Activated CD4-positive, CD25-positive, alpha-beta regulatory T cell treated with anti-CD3 and anti-CD28 coated beads, Interleukin-2, amount 50 U/mL, for 72 hours (primary cell): ENCODE results near the gene POC1B.
A peak's percentile ranks its signal among the peaks of the same experiment; 100 is the strongest.

Source experiments
- DNase-seq: peaks from one replicate; pipeline ENCODE4 v3.0.0; 2021

POC1B gene

DNA sequence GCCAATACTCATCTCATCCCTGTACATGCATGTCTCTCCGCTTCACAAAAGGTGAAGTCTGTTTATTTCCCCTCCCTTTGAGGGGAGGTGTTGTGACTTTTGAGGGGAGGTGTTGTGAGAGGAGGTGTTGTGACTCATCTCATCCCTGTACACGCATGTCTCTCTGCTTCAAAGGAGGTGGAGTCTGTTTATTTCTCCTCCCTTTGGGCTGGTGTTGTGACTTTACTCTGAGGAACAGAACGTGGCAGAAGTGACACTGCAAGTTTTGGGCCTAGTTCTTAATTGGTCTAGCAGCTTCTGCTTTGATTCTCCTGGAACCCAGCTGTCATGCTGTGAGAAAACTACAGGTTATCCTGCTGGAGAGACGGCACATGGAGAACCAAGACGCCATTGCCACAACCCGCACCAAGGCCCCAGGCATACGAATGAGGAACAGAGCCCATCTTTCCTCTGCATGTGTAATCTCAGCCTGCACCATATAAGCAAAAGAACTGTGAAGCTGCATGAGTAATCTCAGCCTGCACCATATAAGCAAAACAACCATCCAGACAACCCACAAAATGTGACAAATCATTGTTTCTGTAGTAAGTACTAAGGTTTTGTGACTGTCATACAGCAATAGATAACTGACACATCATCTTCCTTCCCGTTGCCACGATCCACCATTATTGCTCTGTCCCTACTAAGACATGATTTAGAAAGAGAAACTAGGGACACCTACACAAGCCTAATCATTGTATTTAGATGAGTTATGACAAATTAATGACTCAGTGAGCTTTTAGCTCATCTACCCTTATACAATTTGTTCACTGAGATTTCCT lies 31.2 kb downstream of the POC1B start:
- DNase-seq: peak; percentile 50

DNA sequence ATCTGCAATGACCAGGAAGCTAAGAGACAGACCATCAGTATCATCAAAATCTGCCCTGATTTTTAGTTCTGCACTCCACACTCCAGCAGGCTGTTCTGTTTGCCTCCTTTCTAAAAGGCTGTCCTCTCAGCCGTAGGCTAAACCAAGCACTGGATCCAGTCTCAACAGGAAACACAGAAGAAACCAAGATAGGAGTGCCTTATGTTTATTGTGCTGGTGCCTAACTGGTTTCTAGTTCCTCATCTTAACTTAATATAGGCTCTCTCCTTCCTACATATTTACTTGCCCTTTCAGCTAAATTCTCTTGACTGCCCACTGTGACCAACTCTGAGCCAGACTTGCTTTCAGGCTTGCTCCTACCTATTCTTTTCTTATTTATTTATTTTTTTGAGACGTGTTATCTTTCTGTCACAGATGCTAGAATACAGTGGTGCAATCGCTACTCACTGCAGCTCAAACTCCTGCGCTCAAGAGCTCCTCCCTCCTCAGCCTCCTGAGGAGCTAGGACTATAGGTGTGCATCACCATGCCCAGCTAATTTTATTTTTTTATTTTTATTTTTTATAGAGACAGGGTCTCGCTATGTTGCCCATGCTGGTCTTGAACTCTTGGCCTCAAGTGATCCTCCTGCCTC lies 32.1 kb downstream of the POC1B start:
- DNase-seq: no peak

DNA sequence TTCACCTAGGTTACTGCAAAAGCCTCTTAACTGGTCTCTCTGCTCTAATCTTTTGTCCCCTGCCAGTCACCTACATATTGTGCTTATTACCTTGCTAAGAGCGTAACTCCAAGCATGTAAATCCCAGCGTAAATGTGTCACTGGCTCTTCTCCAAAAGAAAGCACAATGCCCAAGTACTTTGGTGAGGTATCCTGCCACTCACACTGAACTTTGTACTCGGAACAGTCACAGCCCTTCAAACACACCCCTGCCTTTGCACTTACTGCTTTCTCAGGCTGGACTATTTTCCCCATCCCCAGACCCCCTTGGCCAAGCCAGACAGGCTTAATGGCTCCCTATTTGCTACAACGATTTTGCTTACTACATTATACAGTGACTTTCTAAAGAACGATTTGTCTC lies 33.0 kb downstream of the POC1B start:
- no peak for DNase-seq

DNA sequence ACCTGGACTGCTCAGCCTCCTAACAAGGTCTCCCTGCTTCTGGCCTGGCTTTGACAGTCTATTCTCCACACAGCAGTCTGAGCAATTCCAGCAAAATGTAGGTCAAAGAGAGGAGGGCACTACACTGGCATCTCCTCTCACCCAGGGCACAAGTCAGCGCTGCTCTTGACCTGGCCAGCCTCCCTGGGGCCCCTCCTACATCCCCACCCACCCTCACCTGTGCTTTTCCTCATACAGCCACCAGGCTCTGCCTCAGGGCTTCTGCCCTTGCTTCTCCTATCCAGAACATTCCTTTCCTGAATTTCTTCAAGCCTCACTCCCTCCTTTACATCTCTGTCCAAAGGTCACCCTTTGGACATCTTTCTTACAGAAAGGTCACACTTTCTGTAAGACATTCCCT lies 34.9 kb downstream of the POC1B start:
- DNase-seq: no peak

DNA sequence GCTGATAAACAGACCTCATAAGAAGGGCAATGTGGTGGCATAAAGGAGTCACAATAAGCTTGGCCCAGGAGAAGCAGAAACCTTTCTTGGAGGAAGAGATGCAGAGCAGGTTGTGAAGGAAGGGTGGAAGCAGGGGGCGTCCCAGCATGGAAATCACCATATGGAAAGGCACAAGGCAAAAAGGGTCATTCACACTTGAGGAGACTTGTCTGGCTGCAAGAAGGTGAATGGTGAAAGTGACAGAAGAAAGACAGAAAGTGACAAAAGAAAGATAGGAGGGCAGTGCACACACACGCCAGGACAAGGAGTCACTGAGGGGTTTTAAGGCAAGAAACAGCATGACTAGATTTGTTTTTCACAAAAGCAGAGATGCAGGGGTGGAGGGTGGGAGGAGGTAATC lies 39.6 kb downstream of the POC1B start:
- DNase-seq: no peak

DNA sequence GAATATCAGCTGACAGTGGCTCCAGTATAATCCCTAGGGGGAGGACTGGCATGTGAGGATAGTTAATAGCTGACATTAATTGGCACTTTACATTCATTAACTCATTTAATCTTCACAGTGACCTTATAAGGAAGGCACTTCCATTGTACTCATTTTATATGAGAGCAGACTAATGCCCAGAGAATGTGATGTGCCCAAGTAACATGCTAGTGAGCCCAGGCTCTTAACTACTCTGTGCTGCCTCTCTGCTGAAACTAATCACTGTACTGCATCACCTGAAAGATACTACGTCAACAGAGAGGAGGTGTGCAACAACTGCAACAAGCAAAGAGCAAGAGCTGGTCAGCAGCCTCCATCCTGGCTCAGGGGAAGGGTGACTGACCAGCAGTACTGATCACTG lies 41.4 kb downstream of the POC1B start:
- no peak for DNase-seq

DNA sequence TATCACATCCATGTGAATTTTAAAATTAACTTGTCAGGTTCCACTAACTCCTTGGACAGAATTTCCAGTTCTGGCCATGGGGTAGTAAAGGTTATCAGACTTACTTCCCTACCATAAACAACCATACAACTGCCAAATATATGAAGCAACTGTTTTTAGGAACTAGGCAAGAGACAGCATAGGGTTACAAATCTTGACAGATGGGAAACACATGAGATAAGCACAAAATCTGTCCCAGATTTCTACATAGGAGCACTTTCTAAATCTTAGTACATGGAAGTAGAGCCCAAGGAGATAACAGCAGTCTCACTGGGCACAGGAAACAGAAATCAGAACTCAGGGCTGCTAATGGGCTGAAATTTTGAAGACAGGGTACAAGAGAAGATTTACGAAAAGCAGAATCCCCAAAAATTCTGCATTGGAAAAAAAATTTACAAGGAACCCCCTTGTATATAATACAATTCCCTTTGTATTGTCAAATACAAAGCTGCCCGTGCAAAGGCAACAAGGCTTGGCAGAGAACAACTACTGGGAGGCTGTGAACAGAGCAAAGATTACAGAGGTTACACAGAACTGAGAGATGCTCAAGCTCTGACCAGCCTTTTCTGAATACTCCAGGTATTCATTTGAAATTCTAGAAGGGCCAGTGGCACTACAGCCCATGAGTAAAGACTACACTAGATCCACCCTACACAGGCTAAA lies 44.5 kb downstream of the POC1B start:
- DNase-seq: no peak

DNA sequence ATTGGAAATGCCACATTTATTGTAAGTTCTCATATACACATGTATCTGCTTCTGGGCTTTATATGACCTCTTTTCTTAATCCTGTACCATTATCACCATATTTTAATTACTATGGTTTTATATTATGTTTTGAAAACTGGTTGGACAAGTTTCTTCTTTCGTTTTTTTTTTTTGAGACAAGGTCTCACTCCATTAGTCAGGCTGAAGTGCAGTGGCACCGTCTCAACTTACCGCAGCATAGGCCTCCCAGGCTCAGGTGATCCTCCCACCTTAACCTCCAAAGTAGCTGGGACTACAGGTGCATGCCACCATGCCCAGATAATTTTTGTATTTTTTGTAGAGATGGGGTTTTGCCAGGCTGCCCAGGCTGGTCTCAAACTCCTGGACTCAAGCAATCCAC lies 45.9 kb downstream of the POC1B start:
- no peak for DNase-seq

DNA sequence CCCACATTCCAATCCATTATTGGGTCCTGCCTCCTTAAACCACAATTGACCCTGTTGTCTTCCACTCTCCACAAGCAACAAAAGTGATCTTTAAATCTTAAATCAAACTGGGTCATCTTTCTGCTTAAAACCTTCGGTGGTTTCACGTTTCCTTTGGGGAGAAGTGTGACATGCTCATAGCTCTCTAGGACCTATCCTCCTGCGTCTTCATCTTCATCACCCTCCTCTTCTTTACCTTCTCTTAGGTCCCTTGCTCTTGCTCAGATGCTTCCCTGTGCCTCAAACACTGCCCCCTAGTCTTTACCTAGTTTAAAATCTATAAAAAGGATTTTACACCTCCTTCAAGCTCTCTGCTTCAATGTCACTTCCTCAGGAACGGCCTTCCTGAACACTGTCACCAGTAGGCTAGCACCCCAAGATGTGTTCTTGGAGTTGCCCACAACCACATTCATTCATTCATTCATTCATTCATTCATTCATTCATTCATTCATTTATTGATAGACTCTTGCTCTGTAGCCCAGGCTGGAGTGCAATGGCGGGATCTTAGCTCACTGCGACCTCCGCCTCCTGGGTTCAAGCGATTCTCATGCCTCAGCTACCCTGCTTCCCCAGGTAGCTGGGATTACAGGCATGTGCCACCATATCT lies 48.1 kb downstream of the POC1B start:
- DNase-seq: no peak

DNA sequence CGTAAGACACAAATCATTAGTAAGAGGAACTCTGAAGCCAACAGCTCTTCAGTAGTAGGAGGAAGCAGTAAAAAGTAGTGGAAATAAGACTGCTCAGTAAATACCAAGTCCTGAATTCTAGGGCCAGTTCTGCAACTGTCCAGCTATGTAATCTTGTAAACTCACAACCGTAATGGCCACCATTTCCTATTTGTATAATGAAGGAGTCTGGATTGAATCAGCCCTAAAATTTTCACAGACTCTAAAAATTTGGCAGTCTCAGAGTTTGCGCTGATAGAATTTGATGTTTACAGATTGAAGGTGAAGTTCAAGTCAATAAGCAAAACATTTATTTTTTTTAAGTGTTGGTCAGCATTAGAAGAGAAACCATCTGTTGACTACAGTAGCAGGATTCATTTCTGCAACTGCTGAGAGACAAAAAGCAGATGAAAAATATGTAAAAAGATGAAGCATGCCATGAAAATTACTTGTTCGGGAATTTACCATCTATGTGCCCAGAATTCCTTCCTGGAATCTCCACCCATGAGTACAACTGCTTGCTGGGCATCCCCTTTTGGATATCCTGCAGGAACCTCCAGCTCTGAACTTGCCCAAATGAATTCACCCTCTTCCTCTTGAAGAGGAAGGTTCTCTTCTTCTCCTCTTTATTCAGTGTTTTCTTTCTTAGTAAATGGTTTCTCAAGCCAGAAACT lies 48.8 kb downstream of the POC1B start:
- DNase-seq: no peak

DNA sequence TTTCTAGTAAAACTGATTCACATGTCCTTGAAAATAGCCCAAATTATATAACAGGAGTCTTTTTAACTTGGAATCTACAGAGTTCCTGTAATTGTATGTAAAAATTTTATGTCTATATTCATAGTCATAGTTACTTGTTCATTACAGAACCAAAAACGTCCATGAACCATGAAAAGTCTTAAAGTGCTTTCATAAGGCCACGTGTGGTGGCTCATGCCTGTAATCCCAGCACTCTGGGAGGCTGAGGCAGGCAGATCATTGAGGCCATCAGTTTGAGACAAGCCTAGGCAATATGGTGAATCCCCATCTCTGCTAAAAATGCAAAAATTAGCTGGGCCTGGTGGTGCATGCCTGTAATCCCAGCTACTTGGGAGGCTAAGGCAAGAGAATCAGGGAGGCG lies 49.6 kb downstream of the POC1B start:
- no peak for DNase-seq

DNA sequence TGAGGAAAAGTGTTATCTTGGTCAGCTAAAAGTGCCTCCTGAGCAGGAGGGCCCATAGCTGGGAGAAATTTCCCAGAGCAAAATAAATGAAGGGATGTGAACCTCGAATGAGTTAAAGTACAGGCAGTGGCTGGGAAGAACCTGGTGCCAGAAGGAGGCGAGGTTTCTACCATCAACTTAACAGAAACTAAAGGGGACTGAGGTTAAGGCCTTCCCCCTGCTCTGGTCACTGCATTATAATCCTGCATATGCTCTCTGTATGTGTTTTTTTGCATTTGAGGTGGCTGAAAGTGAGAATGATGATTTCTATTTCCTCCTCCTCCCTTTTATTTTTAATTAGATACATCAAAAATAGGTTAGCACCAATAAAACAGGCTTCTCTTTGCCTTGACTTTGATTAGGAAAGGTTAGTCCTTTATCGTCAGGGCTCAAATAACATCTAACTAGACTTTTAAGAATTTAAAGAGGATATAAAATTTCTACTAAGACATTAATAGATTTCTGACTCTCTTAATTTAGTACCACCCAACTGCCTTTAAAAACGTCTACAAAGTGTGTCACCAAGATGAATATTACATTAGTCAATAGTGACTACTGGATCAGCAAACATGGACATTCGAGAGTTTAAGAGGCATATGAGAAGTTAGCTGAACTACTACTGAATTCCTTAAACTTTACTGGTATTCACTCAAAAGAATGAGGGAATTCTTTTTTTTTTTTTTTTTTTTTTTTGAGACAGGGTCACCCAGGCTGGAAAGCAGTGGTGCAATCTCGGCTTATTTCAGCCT lies 50.5 kb downstream of the POC1B start:
- no peak for DNase-seq

DNA sequence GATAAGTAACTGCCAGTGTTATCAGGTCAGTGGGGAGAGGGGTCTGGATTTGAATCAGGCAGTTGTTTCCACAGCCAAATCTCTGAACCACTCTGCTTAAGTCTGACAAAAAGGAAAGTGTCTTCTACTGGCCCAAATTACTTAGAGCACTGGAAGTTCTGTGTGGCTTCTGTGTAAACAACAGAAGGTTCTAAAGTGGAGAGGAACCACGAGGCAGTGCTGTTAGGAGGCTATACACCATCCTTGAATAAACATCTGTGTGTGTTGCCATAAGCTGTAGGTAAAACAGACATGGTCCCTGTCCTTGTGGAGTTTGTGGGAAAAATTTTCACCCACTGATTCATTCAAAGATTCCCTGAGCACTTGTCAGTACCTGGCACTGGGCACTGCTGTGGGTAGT lies 51.2 kb downstream of the POC1B start:
- no peak for DNase-seq

DNA sequence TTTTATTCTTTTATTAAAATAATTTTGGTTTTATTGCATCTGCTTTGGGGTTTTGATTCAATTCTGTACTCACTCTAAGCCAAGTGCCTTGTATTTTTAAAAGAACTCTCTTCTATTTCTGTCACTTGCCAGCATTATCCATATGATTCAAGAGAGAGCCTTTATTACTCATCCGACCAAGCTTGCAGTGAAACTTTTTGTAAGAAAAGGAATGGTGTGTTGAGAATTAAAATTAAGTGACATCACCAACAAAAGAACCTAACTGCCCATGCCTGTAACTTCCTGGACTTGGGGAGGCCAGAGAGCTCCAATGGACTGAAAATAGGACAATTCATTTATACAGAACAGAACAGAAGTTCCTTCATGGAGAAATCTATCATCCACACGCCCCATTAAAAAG lies 53.3 kb downstream of the POC1B start:
- no peak for DNase-seq

DNA sequence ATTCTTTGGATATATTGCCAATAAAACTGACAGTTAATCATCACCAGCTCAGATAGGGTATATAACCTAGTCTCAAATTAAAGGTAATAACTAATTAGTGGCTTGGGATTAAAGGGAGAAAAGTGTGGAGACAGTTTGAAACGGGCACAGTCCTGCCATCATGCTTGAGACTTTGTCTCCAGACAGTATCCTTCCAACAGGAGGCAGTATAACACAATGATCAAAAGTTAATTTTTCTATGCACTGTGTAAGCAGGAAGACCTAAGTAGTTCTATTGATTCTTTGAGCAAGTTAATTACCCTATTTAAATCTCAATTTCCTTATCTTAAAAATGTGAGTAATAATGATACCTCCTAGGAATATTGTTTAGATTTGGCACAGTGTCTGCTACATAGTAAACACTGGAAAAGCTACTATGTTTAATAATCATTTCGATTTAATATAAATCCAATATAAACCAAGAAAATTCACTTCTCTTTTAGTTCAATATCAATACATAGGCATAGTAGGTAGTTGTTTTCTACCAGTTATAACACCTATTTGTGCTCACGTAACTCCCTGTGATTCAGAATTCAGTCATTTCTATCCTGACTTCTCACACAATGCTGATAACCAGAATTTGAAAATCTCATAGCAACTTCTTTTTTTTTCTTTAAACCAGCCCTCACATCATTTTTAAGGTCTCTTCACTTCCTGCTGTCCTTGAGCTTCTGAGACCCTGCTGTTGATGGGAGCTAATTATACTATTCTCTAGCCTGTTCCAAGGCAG lies 54.9 kb downstream of the POC1B start:
- DNase-seq: no peak

DNA sequence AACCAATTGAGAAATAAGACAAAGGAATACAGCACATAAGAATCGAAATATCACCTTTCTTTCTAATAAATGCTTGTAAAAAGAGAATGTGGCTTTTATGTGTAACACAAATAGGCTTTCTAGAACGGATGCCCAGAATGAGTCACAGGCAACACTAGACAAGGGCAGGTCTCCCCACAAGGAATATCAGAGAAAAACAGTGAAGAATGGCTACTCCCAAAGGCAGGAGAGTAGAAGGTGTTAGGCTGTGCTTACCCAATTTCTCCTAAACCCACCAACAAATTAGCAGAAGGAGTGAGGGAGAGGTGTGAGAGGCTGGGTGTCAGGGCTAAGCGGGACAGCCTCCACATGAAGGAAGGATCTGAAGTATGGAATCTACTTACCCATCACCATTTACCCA lies 56.5 kb downstream of the POC1B start:
- no peak for DNase-seq

DNA sequence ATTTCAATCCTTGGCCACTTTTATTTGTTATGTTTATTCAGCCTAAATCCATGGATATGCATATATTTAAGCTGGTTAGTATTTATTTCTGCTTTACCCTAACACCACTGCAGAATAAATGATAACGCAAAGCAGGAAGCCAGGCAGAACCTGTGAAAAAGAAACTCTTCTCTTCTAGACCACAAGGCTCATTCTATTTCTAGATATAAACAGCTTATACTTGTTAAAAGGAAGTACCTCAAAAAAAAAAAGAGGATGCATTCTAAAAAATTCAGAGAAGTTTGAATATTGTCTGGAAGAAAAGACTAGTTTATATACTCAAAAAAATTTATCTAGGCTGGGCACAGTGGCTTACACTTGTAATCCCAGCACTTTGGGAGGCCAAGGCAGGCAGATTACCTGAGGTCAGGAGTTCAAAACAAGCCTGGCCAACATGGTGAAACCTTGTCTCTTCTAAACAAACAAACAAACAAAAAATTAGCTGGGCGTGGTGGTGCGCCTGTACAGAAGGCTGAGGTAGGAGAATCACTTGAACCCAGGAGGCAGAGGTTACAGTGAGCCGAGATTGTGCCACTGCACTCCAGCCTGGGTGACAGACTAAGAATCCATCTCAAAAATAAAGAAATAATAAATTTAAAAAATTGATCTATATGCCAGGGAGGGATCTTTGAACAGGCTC lies 57.1 kb downstream of the POC1B start:
- no peak for DNase-seq

DNA sequence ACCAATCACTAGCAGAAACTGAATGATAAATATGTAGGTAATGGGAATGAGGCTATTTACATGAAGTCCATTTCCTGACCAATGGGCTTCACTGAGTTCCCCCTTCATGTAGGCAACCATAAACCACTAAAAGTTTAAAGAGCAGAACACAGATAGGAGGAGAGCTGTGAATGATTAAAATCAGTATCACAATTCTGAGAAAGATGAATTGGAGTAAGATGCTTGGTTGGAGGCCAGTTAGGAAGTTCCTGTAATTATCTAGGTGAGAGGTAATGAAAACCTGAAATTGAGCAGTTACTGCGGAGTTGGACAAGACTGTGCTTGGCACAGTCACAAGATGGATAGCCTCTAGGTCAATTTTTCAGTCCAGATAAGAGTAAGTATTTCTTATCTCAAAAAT lies 57.8 kb downstream of the POC1B start:
- no peak for DNase-seq

DNA sequence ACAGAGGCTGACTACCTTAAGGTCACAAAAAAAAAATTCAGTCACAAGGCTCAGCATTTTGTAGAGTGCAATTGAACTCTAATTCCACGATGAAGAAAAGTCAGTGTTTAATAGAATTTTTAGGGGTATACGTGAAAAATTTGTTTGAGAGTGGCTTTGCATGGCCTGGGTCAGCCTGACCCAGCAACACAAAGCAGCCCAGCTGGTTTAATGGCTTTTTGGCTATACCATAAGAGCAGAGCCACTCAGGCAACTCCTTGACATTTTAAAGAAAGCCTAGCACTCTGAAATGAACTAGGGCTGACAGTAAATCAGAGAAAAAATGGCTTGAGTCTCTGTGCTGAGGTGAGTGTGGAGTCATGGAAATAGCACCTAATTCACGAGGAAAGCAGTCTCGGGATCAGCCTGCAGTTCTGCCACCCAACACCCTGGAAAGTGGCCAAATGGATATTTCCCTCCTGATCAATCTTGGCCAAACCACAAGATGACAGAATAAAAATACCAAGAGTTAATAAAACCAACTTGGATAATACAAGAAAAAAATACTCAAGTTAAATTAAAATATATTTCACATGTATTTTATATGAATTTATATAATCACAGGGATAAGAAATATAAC lies 60.8 kb downstream of the POC1B start:
- DNase-seq: no peak
